RWPE2 (cell line): ENCODE data around the gene SSBP3.

ENCODE experiments used
- ATAC-seq: fragments of 200-7000 bp; cut with Tn5 transposase; 3 replicates; pipeline ENCODE4 v1.9.1; 2021; ENCODE audit warnings: low read depth
- DNase-seq: peaks from one replicate; pipeline ENCODE4 v3.0.0-alpha.2; 2020; ENCODE audit warnings: low spot score
- H3K27ac ChIP-seq: fragments of 450-650 bp; 2 replicates; pipeline ENCODE4 v1.5.1; 2017; ENCODE audit warnings: mild to moderate bottlenecking; ENCODE audit not compliant: poor library complexity, severe bottlenecking
- H3K27me3 ChIP-seq: fragments of 250-450 bp; sonication (Bioruptor Pico); 2 replicates; pipeline ENCODE4 v1.5.1; 2021; ENCODE audit warnings: mild to moderate bottlenecking, moderate library complexity; ENCODE audit not compliant: insufficient read depth, poor library complexity, severe bottlenecking
- H3K36me3 ChIP-seq: fragments of 250-450 bp; sonication (Bioruptor Pico); 2 replicates; pipeline ENCODE4 v1.5.1; 2020; ENCODE audit warnings: low read depth, mild to moderate bottlenecking, moderate library complexity
- H3K4me1 ChIP-seq: fragments of 250-450 bp; sonication (Bioruptor Pico); 2 replicates; pipeline ENCODE4 v1.5.1; 2021; ENCODE audit warnings: mild to moderate bottlenecking, moderate library complexity; ENCODE audit not compliant: insufficient read depth, poor library complexity, severe bottlenecking
- H3K4me3 ChIP-seq: fragments of 250-450 bp; sonication (Bioruptor Pico); 2 replicates; pipeline ENCODE4 v1.5.1; 2021; ENCODE audit warnings: mild to moderate bottlenecking, moderate library complexity; ENCODE audit not compliant: severe bottlenecking
- H3K9me3 ChIP-seq: fragments of 250-450 bp; sonication (Bioruptor Pico); 2 replicates; pipeline ENCODE4 v1.5.1; 2021; ENCODE audit warnings: mild to moderate bottlenecking, moderate library complexity; ENCODE audit not compliant: severe bottlenecking
- TF ChIP-seq, protein P1 (sequence below): fragments of 450-650 bp; IDR thresholded peaks from one replicate; pipeline ENCODE4 v1.5.1; 2017; ENCODE audit warnings: mild to moderate bottlenecking, moderate library complexity; ENCODE audit not compliant: poor library complexity, severe bottlenecking

The SSBP3 gene

DNA sequence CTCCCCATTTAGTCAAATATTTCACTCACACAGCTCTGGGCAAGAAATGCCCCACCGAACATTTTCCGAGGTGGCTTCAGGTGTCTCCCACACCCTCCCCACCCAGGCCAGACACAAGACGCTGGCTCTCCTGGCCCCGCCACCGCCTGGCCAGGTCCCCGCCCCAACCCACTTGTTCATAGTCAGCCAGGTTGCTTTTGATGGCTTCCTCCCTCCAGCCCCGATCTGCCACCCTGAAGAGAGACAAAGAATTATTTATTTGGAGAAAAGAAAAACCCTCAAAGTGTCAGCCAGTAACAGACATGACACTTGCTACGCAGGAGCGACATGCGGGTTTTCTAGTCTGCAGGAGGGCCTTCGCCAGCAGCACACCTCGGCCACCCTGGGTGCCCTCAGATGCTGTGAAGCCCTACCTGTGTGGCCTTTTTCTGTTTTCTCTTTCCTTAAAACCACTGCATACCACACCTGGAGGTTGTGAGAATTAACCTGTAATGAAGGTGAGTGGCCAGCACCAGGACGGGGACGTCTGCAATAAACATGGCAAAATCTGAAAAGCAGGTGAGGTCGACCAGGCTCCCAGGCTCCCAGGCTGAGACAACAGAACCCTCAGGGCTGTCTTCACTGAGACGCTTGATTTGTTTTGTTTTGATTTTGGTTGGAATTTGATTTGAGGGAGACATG, 27.2 kb downstream of the SSBP3 start:
- Histone ChIP-seq H3K36me3 (no peaks in the 10 kb centered on the region), H3K9me3 (no peaks in the 10 kb centered on the region), H3K27ac (no peak overlapping the region), H3K27me3 (no peaks in the 10 kb centered on the region), H3K4me1 (no peaks in the 10 kb centered on the region), H3K4me3 (no peak overlapping the region)
- TF ChIP-seq, protein P1, sequence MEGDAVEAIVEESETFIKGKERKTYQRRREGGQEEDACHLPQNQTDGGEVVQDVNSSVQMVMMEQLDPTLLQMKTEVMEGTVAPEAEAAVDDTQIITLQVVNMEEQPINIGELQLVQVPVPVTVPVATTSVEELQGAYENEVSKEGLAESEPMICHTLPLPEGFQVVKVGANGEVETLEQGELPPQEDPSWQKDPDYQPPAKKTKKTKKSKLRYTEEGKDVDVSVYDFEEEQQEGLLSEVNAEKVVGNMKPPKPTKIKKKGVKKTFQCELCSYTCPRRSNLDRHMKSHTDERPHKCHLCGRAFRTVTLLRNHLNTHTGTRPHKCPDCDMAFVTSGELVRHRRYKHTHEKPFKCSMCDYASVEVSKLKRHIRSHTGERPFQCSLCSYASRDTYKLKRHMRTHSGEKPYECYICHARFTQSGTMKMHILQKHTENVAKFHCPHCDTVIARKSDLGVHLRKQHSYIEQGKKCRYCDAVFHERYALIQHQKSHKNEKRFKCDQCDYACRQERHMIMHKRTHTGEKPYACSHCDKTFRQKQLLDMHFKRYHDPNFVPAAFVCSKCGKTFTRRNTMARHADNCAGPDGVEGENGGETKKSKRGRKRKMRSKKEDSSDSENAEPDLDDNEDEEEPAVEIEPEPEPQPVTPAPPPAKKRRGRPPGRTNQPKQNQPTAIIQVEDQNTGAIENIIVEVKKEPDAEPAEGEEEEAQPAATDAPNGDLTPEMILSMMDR = no peak
- no peak for DNase-seq
- ATAC-seq = no peak

DNA sequence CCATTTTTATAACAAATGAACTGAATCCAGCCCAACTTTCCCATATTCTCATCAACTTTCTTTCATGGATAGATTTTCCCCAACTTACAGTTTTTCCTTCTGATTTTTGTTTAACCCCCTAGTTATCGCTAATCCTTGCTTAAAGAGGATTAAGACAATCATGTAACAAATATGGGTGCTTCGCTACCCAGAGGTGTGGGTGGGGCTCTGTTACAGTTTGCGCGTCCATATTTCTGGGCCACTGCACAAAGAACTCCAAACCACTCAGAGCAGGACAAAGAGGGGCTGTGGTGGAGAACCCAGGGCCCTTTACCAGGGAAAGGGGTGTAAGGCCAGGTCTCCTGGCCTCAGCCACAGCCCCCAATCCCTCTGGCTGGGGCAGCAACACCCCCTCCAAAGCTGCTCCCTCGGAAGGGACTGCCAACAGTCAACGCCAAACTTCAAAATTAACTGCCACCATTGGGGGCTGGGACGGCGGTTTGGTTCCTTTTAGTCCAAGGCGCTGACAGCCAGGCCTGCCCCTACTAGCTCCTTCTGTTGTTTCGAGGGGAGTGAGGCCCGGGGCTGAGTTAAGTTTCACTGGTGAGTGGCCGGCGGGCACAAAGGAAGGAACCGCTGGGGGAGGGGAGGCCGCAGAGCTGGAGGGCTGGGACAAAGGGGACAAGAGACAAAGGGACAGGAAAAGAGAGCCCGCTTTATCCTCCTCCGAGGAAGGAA, 27.9 kb downstream of the SSBP3 start:
- no peak for ATAC-seq
- no peak overlapping the region for H3K27ac ChIP-seq
- H3K4me3 ChIP-seq = no peak overlapping the region
- H3K27me3 ChIP-seq = no peaks in the 10 kb centered on the region
- H3K4me1 ChIP-seq = no peaks in the 10 kb centered on the region
- no peaks in the 10 kb centered on the region for H3K9me3 ChIP-seq
- DNase-seq = no peak
- TF ChIP-seq, protein P1 = no peak
- H3K36me3 ChIP-seq = no peaks in the 10 kb centered on the region

DNA sequence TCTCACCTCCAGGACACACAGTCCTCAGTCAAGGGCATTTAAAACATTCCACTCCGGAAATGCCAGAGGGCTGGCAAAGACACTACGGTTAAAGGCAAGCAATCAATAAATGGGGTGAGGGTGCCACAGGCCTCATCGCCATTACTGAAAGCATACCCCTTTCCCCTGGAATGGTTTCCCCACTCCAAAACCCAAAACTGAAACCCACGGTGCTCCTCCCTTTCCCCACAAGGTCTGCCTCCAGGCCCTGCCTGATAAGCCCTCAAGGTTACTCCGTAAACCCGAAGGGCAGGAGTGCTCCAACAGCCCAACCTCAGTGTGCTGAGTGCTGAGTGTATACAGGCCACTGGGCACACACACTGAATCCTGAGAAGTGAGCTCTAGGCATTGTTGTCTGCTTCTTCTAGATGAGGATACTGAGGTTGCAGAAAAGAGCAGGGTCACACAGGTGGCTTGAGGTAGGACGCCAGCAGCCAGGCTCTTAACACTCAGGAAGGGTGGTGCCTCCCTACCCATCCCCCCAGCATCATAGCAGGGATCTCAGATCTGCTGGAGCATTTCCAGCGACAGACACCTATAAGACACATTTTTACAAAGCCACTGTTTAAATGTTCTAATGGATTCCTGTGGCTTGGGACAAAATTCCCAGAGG, 29.0 kb downstream of the SSBP3 start:
- no peaks in the 10 kb centered on the region for H3K36me3 ChIP-seq
- no peaks in the 10 kb centered on the region for H3K4me1 ChIP-seq
- DNase-seq (no peak), ATAC-seq (no peak)
- no peak overlapping the region for H3K4me3 ChIP-seq
- TF ChIP-seq, protein P1 = no peak
- H3K9me3 ChIP-seq = no peaks in the 10 kb centered on the region
- H3K27ac ChIP-seq = no peak overlapping the region
- H3K27me3 ChIP-seq = no peaks in the 10 kb centered on the region

GRCh38 chr1:54376430-54377039, 29.7 kb downstream of the SSBP3 start:
- TF ChIP-seq, protein P1 = no peak
- Histone ChIP-seq H3K9me3 (no peaks in the 10 kb centered on the region), H3K27me3 (no peaks in the 10 kb centered on the region), H3K27ac (no peak overlapping the region), H3K4me1 (no peaks in the 10 kb centered on the region), H3K4me3 (no peak overlapping the region), H3K36me3 (no peaks in the 10 kb centered on the region)
- no peak for DNase-seq
- no peak for ATAC-seq
